Calu3 (cell line): ENCODE results near the gene RNF187. TPM values are rescaled to one million over a fixed set of nuclear protein-coding genes. Genes with fewer than 3 reads are reported as not detected.

ENCODE experiments used
- BruUV-seq: library from RNA; stranded (reverse); fragments of 400-500 nt; replicated peaks from 2 replicates; lab custom pipeline; 2021; lab: Mats Ljungman, UMichigan
- CTCF ChIA-PET: fragments of 300-600 bp; sonication (Branson Sonifier 250); formaldehyde crosslinking; loops from one replicate; lab custom pipeline; 2022; ENCODE audit warnings: antibody characterized with exemption; lab: Charles Lee
- DNase-seq: peaks from one replicate; pipeline ENCODE4 v3.0.0; 2022
- H3K27ac Mint-ChIP-seq: one replicate; pipeline ENCODE4 v1.8.0; 2022; ENCODE audit warnings: mixed read lengths; ENCODE audit not compliant: unreplicated experiment
- H3K27me3 Mint-ChIP-seq: one replicate; pipeline ENCODE4 v1.8.0; 2022; ENCODE audit warnings: mixed read lengths; ENCODE audit not compliant: unreplicated experiment
- H3K36me3 Mint-ChIP-seq: one replicate; pipeline ENCODE4 v1.8.0; 2022; ENCODE audit warnings: mild to moderate bottlenecking, moderate library complexity, mixed read lengths; ENCODE audit not compliant: insufficient read depth, unreplicated experiment
- H3K4me1 Mint-ChIP-seq: one replicate; pipeline ENCODE4 v1.8.0; 2022; ENCODE audit warnings: mild to moderate bottlenecking, low read depth, mixed read lengths; ENCODE audit not compliant: unreplicated experiment
- H3K4me3 Mint-ChIP-seq: one replicate; pipeline ENCODE4 v1.8.0; 2022; ENCODE audit warnings: mild to moderate bottlenecking, low read depth, moderate library complexity, mixed read lengths; ENCODE audit not compliant: unreplicated experiment
- H3K9me3 Mint-ChIP-seq: one replicate; pipeline ENCODE4 v1.8.0; 2022; ENCODE audit warnings: low read depth, mixed read lengths; ENCODE audit not compliant: unreplicated experiment
- CTCF ChIP-seq: fragments of 200-600 bp; IDR thresholded peaks from one replicate; pipeline ENCODE4 v1.8.0; 2022; ENCODE audit warnings: antibody characterized with exemption; ENCODE audit not compliant: unreplicated experiment
- intact Hi-C: fragments of 100-400 bp; cut with micrococcal nuclease; formaldehyde crosslinking; loops from one replicate; pipeline ENCODE4 v1.10.0; 2022; ENCODE audit not compliant: unreplicated experiment
- total RNA-seq: library from RNA; stranded (reverse); gene quantifications from 2 replicates; pipeline ENCODE4 v1.2.3, GENCODE V29; 2022

The RNF187 gene
- total RNA-seq, 1 experiment from 2014 or later = 87.1 TPM

GRCh38 chr1:228448372-228448771 lies 38.8 kb upstream of the RNF187 start:
- CTCF ChIA-PET = no interaction called here
- BruUV-seq = no TSS peak
- no peaks in the 10 kb centered on the region for H3K9me3 Mint-ChIP-seq
- H3K27me3 Mint-ChIP-seq = peaks cover 38% of the 10 kb centered on the region
- peaks cover 10% of the 10 kb centered on the region for H3K36me3 Mint-ChIP-seq
- no peak for DNase-seq
- H3K27ac Mint-ChIP-seq = no peak overlapping the region
- no peak overlapping the region for H3K4me3 Mint-ChIP-seq
- H3K4me1 Mint-ChIP-seq = peaks cover 36% of the 10 kb centered on the region
- TF ChIP-seq CTCF = no peak
- intact Hi-C loops = no loop called here

DNA sequence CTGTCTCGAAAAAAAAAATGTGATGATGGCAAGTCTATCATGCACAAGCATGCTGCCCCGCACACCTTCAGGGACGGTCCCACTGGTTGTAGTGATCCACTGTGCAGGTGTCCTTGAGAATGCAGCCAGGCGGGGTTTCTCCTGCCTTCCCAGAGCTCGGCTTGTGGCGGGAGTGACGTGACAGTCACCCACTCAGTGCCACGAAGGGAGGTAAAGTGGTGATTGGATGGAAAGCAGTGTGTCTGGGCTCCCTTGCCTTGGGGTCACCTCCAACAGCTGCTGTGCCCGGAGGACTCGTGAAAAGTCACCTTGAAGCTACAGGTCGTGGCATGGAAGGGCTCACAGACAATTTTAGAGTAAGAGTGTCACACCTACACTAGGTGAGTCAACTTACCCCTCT lies 37.0 kb upstream of the RNF187 start:
- intact Hi-C loops = no loop called here
- Mint-ChIP-seq H3K27ac (no peak overlapping the region), H3K4me1 (peaks cover 43% of the 10 kb centered on the region), H3K27me3 (peaks cover 20% of the 10 kb centered on the region), H3K4me3 (no peak overlapping the region), H3K36me3 (peaks cover 17% of the 10 kb centered on the region), H3K9me3 (no peaks in the 10 kb centered on the region)
- no TSS peak for BruUV-seq
- CTCF ChIA-PET = no interaction called here
- DNase-seq = no peak
- TF ChIP-seq CTCF = no peak

- no TSS peak for BruUV-seq
- Mint-ChIP-seq H3K4me1 (peaks cover 34% of the 10 kb centered on the region), H3K27ac (no peak overlapping the region), H3K4me3 (no peak overlapping the region), H3K27me3 (no peaks in the 10 kb centered on the region), H3K36me3 (peaks cover 26% of the 10 kb centered on the region), H3K9me3 (no peaks in the 10 kb centered on the region)
- DNase-seq = no peak
- intact Hi-C loops = no loop called here
- TF ChIP-seq CTCF = no peak
- CTCF ChIA-PET = interaction anchor here (0.6 to 0.8 kb wide), 2 partner anchors 46 to 70 kb away, joined by 5 to 6 read pairs; partner anchors contain the start of gene TRIM11
These were observed 34.8 kb upstream of the RNF187 start for GRCh38 chr1:228452194-228453021.

DNA sequence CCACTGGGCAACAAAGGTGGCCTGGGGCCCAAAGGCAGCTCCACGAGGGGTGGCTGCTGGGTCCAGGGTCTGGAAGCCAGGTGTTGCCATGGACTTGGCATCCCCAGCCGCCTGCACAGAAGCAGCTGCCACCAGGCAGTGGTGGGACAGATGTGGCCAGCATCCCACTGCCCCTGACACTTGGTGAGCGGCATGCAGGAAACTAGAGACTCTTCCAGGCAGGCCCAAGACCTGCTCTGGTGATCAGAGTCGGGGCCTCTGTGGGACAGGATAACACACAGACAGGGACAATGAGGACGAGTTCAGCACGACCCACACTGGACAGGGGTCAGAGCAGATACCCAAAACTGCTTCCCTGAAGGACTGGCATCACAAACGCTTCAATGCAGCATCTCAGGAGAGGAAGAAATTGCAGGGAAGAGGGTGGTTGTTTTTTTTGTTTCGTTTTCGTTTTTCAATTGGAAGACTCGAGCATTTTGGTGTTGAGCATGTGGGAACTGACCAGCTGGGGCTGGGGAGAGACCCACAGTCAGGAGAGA lies 34.1 kb upstream of the RNF187 start:
- no peak overlapping the region for H3K27ac Mint-ChIP-seq
- CTCF ChIA-PET = interaction anchor here (0.8 kb wide), 1 partner anchor 46 kb away, joined by 6 read pairs; the partner anchor contains the start of gene TRIM11
- DNase-seq = no peak

More for the DNA sequence above, 34.1 kb upstream of the RNF187 start:
- H3K9me3 Mint-ChIP-seq = no peaks in the 10 kb centered on the region
- intact Hi-C loops = no loop called here
- no peaks in the 10 kb centered on the region for H3K27me3 Mint-ChIP-seq
- TF ChIP-seq CTCF = no peak
- peaks cover 33% of the 10 kb centered on the region for H3K36me3 Mint-ChIP-seq
- H3K4me3 Mint-ChIP-seq = no peak overlapping the region
- peaks cover 37% of the 10 kb centered on the region for H3K4me1 Mint-ChIP-seq
- BruUV-seq = no TSS peak
